SW 1271 (cell line): Measurements from ENCODE around the gene C1QTNF6.
"Not testable (repeated sequence)": the region's sequence is repeated elsewhere in the genome, so short reads cannot be mapped to it uniquely, and the experiment has no call there.

ENCODE experiments used
- DNase-seq, 2 experiments: peaks; one replicate each; lab custom pipeline; 2025; lab: John Stamatoyannopoulos, UW

The C1QTNF6 gene

DNA sequence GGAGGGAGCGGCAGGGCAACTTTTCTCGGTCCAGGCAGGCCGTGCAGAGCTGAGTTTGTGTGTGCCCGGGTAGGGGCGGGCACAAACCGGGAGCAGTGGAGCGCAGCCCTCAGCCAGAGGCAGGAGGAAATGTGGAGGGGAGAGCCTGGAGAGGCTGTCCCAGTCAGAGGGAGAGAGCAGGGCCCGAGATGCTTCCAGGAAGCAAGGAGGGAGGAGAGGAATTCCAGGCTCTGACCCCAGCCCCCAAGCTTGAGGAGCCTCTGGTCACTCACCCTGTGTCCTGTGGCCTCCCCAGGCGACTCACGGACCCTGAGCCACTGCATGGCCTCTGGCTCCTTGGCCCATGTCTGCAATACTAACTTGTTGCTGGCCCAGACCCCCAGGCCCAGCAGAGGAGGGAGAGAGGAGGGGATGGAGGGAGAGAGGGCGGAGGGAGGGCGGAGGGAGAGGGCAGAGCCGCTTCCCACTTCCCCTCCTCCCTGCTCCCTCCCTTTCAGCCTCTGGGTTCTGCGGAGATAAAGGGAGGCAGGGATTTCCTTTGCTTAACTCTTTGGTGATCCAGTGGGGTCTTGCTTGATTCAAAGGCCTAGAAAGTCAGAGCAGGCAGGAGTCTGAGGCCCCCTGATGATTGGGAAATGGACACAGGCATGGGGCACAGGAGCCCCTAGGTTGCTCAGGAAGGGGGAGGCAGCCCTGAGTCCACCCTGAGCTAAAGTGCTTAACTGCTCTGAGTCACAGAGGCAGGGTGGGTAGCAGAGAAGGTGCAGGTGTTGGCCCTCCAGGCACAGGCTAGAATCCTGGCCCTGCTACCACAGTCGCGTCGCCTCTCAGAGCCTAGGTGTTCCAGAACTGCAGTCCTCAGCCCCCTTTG lies at the start of gene C1QTNF6:
Gene C1QTNF6 (minus strand): TSS at position 357 of the 871 bp plus-strand sequence. CDS start 34 bp downstream, at position 323.
- DNase-seq: peak in 1 of 2 experiments; percentile 43

DNA sequence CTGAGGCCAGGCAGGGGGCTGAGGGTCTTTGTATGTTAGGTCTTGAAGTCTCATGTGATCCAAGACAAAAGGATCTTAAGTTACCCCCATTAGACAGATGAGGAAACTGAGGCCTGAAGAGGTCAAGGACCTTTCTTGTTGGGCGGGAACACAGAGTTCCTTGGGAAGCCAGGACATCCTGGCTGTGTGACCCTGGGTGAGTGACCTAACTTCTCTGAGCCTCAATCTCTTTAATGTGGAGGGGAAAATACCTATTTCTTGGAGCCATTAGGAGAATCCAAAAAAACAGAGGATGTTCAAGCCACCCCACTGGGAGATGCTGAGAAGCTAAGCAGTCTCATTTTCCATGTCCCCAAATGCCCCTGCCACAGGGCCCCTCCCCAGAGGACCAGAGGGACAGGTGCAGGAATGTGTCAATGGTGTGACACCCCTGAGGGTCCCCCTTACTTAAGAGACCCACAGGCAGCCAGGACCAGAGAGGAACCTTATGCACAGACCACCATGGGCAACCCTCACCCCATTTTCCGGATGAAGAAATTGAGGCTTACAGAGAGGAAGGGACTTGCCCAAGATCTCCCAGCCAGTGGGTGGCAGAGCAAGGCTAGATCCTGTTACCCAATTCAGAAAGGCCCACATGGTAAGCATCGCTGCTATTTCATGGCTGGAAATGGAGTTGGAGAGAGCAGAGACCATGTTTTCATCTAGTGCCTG lies 48.0 kb upstream of the C1QTNF6 start:
- no peak for DNase-seq

DNA sequence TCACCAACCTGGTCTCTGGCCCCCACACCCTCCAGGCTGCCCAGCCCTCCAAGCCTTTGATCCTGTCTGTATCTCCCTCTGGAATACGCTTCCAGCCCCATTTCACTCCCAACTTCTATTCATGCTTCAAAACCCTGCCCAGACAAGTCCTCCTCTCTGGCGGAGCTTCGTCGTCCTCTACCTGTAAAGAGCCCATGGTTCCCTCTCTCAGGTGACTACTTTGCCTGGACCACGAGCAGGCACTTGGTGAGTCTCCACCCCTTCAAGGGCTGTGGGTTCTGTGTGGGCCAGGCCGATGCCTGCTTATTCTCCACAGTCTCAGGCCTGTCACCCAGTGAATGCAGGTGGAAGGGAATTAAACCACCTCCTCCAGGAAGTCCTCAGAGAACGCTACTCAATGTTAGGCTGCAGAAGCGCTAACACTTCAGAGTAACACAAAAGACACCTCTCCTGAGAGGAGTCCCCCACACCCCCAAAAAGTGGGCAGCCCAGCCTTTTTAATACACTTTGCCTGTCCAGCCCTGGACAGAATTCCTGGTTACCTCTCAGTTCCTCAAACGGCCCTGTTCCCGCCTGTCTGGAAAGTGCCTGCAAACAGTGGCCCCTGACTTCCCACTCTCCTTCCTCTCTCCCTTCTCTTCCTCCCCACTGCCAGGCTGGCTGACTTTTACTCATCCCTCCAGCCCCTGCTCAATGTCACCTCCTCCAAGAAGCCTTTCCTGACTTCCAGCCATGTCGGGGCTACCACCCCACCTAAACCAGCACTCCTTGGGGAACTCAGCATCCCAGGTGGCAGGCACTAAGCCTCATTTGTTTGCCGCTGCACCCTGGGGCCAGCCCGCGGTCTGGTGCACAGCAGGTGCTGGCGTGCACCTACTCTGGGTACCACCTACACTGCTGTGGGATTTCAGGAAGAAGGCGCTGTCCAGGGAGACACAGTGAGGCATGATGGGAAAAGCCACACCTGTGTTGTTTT lies 47.0 kb upstream of the C1QTNF6 start:
- DNase-seq: no peak

DNA sequence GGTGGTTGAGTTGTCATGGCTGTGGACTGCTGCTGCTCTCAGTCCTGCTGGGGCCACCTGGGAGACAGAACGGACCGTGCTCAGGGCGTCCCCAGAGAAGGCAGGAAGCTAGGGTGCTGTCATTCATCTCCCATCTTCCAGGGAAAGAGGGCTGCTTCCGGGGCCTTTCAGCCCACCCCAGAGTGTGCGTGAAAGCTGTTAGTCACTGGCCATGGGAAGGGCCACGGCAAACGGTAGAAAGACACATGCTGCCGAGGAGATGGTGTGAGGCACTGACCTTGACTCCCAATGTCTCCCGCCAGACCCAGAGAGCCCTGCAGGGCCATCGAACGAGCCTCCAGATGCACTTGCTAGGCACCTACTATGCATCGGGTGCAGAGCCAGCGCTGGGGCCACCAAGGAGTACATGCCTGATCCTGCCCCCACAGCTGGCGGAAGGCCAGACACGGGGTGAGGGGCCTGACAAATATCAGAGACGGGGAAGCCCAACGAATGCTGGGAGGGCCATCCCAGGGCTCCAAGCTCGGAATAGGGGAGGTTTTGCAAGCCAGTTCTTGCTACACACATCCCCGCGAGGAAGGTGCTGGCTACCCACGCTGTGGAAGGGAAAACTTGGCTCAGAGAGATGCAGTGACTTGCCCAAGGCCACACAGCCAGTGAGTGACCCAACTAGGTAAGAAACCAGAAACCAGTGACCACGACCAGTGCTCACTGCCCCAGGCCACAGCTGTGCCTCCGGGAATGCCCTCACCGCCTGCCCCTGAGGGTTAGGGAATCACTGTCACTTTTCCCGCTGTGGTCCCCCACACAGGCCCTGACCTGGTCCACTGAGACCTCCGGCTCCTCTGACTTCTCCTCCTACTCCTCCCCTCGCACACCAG lies 45.9 kb upstream of the C1QTNF6 start:
- no peak for DNase-seq

DNA sequence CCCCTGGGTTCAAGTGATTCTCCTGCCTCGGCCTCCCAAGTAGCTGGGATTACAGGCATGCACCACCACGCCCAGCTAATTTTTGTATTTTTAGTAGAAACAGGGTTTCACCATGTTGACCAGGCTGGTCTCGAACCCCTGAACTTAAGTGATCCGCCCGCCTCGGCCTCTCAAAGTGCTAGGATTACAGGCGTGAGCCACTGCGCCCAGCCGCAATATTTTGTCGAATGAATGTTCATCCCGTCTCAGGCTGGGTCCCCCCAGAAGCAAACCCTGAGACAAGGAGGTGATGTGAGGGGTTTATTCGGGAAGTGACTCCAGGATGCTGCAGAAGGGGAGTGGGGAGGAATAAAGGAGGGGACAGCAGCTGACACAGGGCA lies 45.3 kb upstream of the C1QTNF6 start:
- DNase-seq: not testable (repeated sequence)

DNA sequence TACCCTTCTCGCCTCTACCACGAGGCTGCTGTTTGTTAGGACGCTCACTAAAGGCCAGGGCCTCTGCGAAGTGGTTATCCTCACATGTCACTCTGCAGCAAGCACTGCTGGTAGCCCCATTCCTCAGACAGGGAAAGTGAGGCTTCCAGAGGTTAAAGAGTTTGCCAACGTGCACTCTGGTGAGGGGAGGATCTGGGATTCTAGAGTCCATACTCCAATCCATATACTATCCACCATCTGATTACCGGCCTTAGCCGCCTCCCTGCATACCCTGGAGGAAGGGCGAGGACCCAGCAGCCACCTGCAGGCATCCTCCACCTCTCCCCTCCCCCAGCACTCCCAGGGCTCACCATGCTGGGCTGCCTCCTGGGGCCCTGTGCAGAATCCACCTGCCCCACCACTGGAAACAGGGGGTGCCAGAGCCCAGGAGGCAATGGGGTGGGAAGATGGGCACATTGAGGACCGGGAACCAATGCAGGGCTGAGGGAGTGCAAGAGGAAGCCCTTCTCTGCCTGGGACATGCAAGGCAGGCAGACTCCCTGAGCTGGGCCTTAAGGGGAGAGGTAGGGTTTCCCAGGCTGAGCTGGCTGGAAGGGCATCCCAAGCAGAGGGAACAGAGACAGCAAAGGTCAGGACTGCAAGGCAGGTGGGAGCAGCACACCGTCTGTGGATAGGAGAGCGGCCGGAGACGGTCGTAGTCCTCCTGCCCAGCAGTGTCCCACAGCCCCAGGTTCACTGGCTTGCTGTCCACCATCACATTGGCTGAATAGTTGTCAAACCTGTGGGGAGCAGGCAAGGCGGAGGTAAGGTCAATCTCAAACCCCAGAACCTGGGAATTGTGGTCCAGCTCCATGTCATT lies 44.3 kb upstream of the C1QTNF6 start:
- no peak for DNase-seq

DNA sequence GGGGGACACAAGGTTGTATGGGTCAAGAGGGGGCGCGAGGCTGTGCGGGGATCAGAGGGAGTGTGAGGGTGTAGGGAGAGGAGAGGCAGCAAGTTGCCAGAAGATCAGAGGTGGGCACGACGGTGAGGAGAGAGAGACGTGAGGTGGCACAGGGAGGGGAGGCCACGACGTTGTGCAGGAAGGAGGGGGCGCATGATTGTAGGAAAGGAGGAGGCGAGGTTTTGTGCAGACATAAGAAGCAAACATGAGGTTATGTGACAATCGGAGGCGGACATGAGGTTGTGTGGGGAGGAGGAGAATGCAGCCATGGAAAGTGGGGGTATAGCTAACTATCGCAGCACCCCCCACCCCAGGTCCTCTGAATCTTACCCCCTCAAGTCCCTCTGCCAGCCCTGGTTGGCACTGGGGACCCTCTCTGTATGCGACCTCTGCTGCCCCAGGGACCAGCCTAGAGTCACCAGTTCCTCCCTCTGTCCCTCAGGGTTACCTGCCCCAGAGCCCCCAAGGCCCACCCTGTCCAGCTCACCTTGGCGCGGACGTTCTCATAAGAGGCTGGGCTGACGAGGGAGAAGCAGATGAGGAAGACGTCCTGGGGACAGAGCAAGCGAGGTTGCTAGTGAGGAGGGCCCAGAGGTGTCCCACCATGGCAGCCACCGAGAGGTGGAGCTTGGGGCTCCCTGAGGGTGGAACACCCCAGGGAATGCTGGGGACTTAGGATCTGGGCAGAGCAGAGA lies 43.5 kb upstream of the C1QTNF6 start:
- DNase-seq: no peak

DNA sequence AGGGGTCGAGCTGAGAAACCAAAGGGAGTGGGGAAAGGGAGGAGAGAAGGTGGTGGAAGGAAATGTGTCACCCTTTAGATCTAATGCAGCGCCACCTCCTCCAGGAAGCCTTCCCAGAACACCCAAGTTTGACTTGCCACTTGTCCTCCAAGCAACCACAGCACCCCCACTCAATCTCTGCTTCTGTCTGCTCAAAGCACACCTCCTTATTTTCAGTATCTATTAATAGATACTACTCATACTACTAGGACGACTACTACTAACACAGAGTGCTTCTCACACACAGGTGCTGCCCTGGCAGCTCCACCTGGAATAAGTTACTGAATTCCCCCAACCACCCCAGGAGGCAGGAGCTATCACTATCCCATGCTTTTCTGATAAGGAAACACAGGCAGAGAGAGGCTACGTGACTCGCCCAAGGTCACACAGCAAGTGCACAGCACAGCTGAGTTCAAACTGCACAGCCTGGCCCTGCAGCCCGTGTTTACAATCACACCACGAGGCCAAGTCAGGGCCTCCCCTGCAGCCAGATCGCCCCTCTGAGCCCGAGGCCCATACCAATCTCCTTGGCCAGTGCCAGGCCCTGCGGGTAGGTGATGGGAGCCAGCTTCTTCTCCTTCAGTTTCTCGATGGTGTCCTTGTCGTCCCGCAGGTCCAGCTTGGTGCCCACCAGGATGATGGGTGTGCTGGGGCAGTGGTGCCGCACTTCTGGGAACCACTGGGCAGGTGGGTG lies 42.8 kb upstream of the C1QTNF6 start:
- no peak for DNase-seq

DNA sequence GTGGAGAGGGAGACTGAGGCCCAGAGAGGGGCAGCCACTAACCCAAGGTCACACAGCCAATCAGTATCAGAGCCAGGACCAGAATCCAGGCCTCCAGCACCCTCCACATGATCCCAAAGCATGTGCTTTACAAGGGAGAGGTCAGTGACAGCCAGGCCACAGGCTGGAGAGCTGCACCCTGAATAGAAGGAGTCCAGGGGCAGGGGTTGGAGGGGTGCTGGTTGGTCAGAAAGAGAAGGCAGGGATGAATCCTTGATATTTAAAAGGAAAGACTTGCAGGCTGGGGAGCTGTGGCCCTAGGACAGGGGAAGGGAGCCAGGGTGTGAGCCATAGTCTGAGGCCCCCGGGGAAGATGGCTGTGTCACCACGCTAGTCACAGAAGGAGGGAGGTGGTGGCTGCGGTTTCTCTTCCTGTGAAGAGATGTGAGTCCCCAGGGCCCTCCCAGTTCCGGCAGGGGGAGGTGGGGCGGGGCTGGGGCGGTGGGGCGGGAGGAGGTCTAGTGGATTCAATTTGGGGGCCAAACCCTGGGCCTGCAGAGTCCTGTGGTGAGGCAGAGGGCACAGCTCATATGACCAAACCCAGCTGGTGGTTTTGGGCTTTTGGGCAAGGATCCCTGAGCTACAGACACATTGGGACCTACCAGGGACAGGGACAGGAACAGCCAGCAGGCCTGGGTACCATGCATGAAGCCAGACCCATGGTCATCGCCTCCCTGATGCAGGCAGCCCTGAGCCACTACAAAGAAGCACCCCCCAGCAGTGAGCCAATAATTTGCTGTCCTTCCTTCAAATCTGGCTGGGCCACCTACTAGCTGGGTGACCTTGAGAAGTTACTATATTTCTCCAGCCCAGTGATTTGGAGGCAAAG lies 42.0 kb upstream of the C1QTNF6 start:
- peak in 1 of 2 experiments; percentile 59 for DNase-seq

DNA sequence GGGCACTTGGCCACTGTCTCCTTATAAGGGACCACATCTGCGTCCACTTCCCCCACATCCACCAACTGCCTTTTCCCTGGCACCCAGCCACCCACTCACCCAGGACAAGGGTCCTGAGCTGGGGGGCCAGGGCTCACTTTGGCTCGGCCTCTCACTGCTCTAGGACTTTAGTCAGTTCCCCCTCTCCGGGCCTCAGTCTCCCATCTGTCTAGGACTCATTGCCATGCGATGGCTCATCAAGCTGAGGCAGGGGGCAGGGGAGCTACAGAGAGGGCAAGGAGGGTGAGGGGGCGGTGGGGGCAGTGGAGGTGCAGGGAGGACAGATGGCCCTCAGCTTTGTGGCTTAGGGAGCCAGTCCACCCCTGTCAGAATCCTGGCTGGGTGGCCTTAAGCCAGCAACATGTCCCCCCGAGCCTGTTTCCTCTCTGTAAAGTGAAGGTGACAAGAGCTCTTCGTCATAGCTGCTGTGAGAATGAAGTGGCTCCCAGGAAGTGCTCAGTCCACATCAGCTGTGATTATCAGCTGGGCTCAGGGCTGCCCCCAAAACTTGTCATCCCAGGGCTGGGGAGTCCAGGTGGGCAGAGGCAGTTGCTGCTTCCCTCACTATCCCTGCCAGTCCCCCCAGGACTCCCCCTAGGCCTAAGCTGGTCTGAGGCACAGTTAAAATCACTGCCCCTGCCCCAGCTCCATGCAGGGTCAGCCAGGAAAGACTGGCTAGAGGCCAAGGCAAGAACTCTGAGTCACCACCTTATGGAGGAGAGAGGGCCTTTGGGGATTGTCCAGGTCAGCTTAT lies 41.2 kb upstream of the C1QTNF6 start:
- DNase-seq: peak; percentile 19 to 53

DNA sequence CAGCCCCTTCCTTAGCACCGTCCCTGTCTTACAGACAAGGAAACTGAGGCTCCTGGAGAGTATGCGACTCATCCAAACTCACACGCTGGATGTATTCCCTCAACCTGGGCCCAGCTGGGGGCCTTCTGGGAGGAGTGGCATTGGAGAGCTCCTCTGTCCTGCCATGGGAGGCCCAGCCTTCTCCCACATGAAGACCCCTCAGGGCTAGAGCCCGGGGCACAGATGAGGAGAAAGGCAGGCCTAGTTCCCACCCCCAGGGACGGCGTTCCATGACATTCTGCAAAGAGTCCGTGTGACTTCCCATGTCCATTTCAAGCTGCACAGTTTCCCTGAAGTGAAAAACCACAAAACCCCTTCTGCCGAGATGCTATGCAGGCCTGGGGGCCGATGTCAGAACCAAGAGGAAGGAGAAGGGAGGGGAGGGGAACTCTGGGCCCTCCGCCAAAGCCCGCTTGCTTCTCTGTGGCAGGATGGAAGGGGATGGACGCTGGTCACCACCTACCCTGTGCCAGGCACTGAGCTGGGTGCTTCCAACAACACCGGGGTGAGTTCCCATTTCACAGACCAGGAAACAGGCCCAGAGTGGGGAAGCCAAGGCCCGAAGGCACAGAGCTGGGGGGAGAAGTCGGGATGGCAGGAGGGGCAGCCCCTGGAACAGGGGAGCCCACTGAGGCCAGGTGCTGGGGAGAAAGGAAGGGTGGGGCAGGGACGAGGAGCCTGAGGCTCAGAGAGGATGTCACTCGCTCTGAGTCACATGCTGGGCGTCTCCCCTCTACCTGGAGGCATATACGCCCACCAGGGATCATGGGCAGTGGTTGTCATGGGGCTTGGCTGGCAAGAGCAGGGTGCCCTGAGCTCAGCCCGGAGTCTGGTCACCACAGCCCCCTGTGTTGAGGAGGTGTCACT lies 40.3 kb upstream of the C1QTNF6 start:
- peak in 1 of 2 experiments; percentile 16 for DNase-seq

DNA sequence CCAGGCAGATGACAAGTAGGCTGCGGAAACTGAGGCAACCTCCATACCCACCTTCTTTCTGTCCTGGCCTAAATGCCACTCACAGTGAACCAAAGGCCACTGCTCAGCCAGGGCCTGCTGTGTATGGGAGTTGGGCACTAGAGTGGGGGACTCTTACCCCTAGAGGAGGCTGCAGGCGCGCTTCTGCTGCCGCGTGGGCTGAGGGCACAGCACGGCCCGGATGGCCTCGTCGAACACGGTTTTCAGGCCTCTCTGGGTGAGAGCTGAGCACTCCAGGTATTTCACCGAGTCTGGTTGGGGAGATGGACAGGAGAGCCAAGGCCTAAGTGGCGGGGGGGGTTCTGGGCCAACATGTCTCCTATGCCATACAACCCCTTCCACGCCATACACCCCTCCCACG lies 38.5 kb upstream of the C1QTNF6 start:
- no peak for DNase-seq

DNA sequence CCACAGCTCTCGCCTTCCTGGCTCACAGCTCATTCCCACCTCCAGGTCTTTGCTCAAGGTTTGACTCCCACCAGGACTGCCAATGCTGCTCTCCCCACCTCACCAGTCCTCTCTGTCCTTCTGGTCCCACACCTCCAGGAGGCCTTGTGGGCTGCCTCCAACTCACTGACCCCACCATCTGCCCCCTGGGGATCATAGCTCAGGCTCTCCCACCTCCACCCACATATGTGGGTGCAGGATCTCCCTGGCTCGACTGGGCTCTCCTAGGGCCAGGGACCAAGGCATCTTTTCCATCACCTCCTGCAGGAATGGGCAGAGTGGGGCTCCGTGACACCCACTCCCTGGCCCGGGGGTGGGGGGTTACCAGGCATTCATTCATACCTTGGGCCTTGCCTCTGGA lies 38.0 kb upstream of the C1QTNF6 start:
- no peak for DNase-seq

DNA sequence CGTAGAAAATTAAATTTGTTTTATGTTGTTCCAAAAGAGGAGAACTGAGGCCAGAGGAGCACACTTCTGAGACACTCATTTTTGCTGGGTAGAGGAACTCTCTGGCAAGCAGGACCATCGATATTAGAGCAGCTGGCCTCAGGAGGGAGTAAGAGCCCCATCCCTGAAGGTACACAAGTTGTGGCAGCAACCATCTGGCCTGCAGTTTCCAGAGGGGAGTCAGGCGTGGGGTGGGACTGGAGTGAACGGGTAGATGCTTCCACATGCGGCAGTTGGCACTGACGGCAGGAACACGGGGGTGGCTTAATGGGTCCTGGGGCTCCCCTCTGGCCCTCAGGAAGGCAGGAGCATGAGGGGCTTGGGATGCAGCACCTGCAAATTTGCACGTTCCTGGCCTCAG lies 37.4 kb upstream of the C1QTNF6 start:
- peak in 1 of 2 experiments; percentile 12 for DNase-seq

DNA sequence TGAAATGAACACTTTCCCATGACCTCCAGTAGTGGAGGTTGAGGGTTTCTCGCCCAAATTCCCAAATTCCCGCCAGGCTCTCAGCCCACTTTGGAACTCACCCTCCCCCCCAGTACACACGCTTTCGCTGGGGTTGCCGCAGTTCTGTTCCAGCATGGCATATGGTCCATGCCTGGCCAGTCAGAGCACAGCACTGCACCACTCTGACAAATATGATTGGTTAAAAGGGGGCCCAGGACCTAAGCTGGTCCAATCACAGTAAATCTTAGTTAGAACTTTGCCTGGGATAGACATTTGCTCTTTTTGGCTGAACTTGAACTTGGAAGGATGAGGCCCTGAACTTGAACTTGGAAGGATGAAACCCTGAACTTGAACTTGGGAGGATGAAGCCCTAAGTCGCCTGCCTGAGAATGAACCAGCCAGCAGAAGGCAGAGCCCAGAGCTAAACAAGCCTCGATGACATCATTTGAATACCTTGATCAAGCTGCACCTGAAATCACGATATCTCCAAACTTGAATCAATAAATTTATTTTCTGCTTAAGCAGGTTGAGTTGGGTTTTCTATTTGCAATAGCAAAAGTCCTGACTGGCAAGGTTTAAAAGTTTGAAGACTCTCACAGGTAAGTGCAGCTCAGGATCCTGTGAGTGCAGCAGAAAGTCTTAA lies 36.8 kb upstream of the C1QTNF6 start:
- no peak for DNase-seq
